GM10248 (cell line): ENCODE results near the gene MGAT4A.
"Not testable (repeated sequence)": the region's sequence is repeated elsewhere in the genome, so short reads cannot be mapped to it uniquely, and the experiment has no call there.

Experiments
- CTCF ChIA-PET: fragments of 300-600 bp; sonication (Branson Sonifier 250); formaldehyde crosslinking; extraction: SDS; loops from one replicate; lab custom pipeline; 2021; ENCODE audit warnings: antibody characterized with exemption; lab: Yijun Ruan, JAX
- POLR2A ChIA-PET: fragments of 350-650 bp; sonication (Branson Sonifier 250); formaldehyde crosslinking; extraction: SDS; loops from one replicate; lab custom pipeline; 2020; ENCODE audit warnings: antibody characterized with exemption; lab: Yijun Ruan, JAX
- DNase-seq: peaks from one replicate; pipeline ENCODE4 v3.0.0; 2012; ENCODE audit errors: extremely low spot score
- TF ChIP-seq, protein P1 (sequence below): IDR thresholded peaks from 2 replicates; pipeline ENCODE4 v1.5.1; 2012; ENCODE audit warnings: mild to moderate bottlenecking, low read depth; ENCODE audit errors: extremely low read depth, missing control alignments, control extremely low read depth

Gene MGAT4A

DNA sequence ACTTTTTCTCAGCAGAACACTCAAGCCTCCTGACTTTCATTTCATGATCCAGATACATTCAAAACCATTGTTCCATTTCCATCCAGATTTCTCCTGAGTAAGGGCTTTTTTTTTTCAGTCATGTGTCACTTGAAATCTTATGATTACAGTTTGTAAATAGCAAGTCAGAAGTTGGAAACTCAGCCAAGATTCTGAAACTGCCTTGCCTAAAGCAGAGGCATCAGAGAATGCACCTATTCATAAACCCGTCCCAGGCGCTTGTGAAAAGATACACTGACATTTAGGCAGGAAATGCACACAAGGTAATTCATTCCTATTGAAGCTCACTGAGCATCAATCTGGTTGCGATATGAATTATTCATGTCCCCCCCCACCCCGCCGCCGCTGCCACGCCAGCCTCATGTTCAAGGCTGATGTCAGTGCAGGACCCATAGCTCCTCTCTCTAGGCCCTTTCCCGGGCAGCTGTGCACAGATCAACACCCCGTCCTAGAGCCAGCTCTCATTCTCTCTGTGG, 30.4 kb upstream of the MGAT4A start:
- DNase-seq = no peak
- TF ChIP-seq, protein P1, sequence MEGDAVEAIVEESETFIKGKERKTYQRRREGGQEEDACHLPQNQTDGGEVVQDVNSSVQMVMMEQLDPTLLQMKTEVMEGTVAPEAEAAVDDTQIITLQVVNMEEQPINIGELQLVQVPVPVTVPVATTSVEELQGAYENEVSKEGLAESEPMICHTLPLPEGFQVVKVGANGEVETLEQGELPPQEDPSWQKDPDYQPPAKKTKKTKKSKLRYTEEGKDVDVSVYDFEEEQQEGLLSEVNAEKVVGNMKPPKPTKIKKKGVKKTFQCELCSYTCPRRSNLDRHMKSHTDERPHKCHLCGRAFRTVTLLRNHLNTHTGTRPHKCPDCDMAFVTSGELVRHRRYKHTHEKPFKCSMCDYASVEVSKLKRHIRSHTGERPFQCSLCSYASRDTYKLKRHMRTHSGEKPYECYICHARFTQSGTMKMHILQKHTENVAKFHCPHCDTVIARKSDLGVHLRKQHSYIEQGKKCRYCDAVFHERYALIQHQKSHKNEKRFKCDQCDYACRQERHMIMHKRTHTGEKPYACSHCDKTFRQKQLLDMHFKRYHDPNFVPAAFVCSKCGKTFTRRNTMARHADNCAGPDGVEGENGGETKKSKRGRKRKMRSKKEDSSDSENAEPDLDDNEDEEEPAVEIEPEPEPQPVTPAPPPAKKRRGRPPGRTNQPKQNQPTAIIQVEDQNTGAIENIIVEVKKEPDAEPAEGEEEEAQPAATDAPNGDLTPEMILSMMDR = no peak
- ChIA-PET CTCF (no interaction called here), POLR2A (no interaction called here)

DNA sequence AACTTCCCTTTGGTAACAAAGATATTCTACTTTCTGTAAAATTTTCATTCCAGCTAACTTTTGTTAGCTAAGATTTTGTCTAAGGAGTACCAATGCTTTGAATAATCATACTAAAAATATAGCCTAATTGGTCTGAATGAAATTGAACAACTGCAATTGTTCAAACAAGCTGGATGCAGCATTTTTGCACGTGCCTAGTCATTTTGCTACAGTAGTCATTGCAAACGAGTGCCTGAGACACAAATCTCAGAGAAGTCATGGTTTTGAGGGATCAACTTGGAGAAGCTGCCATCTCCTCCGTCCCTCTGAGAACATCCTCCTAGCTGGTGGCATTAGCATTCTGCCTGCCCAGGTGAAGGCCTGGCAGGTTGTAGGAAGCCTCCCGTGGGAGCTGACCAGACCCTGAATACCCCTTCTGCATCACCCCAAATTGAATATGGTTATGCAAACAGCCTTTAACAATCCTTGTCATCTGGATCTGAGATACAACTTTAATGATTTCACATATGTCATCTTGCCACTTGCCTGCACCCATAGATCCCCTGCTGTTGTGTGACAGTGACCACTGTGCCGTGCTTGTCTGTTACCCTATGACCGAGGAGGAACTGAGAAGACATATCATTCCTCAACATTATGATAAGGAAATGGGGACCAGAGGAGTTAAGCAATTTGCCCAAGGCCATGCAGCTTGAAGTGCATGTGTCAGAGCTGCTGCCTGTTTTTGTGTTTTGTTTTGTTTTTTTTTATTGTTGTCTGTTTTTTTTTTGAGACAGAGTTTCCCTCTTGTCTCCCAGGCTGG, 29.1 kb upstream of the MGAT4A start:
- POLR2A ChIA-PET = no interaction called here
- no peak for DNase-seq
- CTCF ChIA-PET = no interaction called here
- TF ChIP-seq, protein P1 = no peak

DNA sequence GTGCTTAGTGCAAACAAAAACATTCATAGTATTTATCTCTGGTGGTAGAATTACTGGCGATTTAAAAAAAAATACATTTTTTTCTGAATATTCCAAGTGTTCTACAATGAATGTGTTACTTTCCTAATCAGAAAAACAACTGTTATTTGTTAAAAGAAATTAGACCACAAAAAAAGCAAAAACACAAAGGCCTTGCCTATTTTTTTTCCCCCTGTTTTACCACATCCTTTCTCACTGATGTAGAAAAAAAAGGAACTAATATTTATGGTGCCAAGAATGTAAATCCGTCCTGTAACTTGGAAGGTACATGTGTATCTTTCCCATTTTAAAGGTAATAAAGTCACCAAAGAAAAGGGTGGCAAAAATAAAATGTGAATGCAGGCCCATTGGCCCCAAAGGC, 28.4 kb upstream of the MGAT4A start:
- no peak for DNase-seq
- ChIA-PET CTCF (no interaction called here), POLR2A (no interaction called here)
- TF ChIP-seq, protein P1 = no peak

DNA sequence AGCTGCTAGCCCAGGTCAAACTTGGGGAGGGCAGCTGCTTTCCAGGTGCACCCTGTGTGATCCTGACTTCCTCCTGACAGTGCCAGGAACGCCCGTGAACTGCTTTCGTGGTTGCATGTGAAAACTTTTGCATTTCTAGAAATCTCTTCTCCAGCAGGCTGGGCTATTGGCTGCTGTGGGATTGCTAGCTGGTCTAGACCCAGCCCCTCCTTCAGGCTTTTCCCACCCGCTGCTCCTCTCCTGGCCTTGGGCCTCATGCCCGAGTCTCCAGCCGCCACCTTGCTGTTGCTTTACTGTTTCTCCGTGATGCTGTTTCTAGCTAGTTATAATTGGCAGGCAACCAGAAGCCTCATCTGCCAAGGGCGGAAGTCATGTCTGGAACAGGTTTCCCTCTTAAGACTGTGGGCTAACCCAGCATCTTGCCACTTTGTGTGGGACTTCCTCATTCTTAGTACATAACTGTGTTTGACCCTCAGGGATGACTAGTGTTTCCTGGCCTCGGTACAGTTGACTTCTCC, 27.0 kb upstream of the MGAT4A start:
- CTCF ChIA-PET = interaction anchor here (0.9 to 2.4 kb wide), 4 partner anchors 10 to 36 kb away, joined by 3 to 5 read pairs (median 4); no protein-coding TSS in a partner anchor
- POLR2A ChIA-PET = no interaction called here
- TF ChIP-seq, protein P1 = no peak
- peak; percentile 69 for DNase-seq

DNA sequence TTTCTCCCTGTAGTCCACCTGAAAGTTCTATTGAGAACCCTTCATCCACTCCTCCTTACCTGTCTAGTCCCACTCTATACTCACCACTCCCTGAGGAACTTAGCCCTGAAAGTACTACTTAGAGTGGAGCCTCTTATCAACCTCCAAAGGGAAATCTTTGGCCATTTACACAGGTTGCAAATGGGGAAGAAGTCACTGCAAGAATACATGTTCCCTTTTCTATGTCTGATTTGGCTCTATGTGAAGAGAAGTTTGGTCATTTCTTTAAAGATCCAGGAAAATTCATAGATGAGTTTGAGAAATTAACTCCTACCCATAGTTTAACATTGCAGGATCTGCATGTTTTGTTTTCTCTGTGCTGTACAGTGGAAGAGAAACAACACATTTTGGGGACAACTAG, 22.9 kb upstream of the MGAT4A start:
- DNase-seq = no peak
- POLR2A ChIA-PET = no interaction called here
- CTCF ChIA-PET = no interaction called here
- TF ChIP-seq, protein P1 = no peak

DNA sequence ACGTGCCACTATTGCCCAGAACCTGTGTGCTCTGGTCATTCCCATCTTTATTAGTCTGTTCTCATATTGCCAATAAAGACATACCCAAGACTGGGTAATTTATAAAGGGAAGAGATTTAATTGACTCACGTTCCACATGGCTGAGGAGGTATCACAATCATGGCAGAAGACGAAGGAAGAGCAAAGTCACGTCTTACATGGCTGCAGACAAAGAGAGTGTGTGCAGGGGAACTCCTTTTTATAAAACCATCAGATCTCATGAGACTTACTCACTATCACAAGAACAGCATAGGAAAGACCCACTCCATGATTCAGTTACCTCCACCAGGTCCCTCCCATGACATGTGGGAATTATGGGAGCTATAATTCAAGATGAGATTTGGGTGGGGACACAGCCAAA, 21.8 kb upstream of the MGAT4A start:
- CTCF ChIA-PET, POLR2A ChIA-PET: not testable (repeated sequence)

DNA sequence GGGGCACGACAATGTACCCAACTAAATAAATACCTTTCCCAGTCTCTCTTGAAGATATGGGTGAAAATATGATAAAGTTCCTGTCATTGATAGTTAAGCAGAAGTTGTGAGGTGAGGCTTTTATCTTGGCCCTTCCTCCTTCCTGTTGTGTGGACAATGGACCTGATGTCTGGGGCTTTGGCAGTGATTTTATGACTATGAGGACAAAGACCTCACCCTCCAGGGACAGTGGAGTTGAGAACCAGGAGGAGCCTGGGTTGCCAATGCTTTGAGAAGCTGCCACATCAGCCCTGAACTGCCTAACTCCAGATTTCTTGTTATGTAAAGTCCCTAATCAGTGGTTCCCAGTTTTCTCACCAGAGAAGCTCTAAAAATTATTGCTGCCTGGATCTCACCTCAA, 20.8 kb upstream of the MGAT4A start:
- POLR2A ChIA-PET = no interaction called here
- CTCF ChIA-PET = no interaction called here
- TF ChIP-seq, protein P1 = no peak
- DNase-seq = no peak

More for the DNA sequence above, 21.8 kb upstream of the MGAT4A start:
- DNase-seq = not testable (repeated sequence)
